K562 (cell line): ENCODE data around the gene FADS6. TPM values are rescaled to one million over a fixed set of nuclear protein-coding genes. Genes with fewer than 3 reads are reported as not detected.

Experiments used
- ATAC-seq: fragments of 200-7000 bp; cut with Tn5 transposase; 3 replicates; pipeline ENCODE4 v1.9.1; 2020; ENCODE audit warnings: moderate library complexity
- BruUV-seq: library from RNA; stranded (reverse); fragments of 400-500 nt; replicated peaks from 2 replicates; lab custom pipeline; 2021; lab: Mats Ljungman, UMichigan
- CTCF ChIA-PET: fragments of 300-600 bp; formaldehyde crosslinking; extraction: SDS; loops from one replicate; lab custom pipeline; 2021; ENCODE audit warnings: low intra/inter-chr PET ratio; lab: Yijun Ruan, JAX
- POLR2A ChIA-PET: fragments of 300-600, 350-650 bp; sonication (Branson Sonifier 250); formaldehyde crosslinking; extraction: SDS; loops from one replicate; lab custom pipeline; 2021; ENCODE audit warnings: antibody characterized with exemption, inconsistent platforms; lab: Yijun Ruan, JAX
- DNase-seq, 4 experiments: peaks; one replicate each; pipeline versions ENCODE4 v3.0.0 to v3.0.0-alpha.2; 2011 to 2018; ENCODE audit warnings: low spot score in 3 of 4, mixed read lengths in 3 of 4; ENCODE audit errors: extremely low read depth in 1 of 4
- FAIRE-seq: peaks from 2 replicates; lab custom pipeline; 2011; peaks lifted over from hg19 to GRCh38; lab: Jason Lieb, UNC
- H2AFZ ChIP-seq: 2 replicates; pipeline ENCODE4 v1.6.0; 2011; ENCODE audit warnings: low read depth, low read length, control low read depth, inconsistent platforms
- H3K27ac ChIP-seq: fragments of 200-600 bp; 3 replicates; pipeline ENCODE4 v1.8.0; 2011; ENCODE audit warnings: low read depth, mild to moderate bottlenecking, control low read depth, inconsistent platforms, low read length, moderate library complexity, mixed read lengths; ENCODE audit errors: extremely low read depth
- H3K27me3 ChIP-seq, 2 experiments: fragments of 300-600 bp in 1 of 2; 2 replicates in 1 of 2; 3 replicates in 1 of 2; pipeline versions ENCODE4 v1.6.0 to v1.8.0; 2011; ENCODE audit warnings: inconsistent platforms in 2 of 2, low read length in 2 of 2, mild to moderate bottlenecking in 1 of 2, mixed read lengths in 1 of 2, moderate library complexity in 1 of 2; ENCODE audit not compliant: control insufficient read depth in 2 of 2, insufficient read depth in 2 of 2
- H3K36me3 ChIP-seq: fragments of 300-600 bp; 3 replicates; pipeline ENCODE4 v1.8.0; 2011; ENCODE audit warnings: mild to moderate bottlenecking, low read length, inconsistent platforms; ENCODE audit not compliant: control insufficient read depth, insufficient read depth
- H3K4me1 ChIP-seq, 2 experiments: fragments of 200-600 bp in 1 of 2; replicated peaks in 1 of 2; 2 replicates in 1 of 2; 3 replicates in 1 of 2; pipeline versions ENCODE4 v1.5.1 to v1.8.0; 2011; ENCODE audit warnings: inconsistent platforms in 2 of 2, low read length in 2 of 2, mild to moderate bottlenecking in 1 of 2, mixed read lengths in 1 of 2, moderate library complexity in 1 of 2; ENCODE audit not compliant: control insufficient read depth in 2 of 2, insufficient read depth in 2 of 2
- H3K4me2 ChIP-seq: 2 replicates; pipeline ENCODE4 v1.6.1; 2011; ENCODE audit warnings: low read length, control low read depth, inconsistent platforms, mixed read lengths; ENCODE audit not compliant: insufficient read depth
- H3K4me3 ChIP-seq: fragments of 200-600 bp; sonication (generic), shearing (Covaris generic); 2 replicates; pipeline ENCODE4 v1.5.1; 2016; ENCODE audit warnings: control low read depth, inconsistent platforms
- H3K79me2 ChIP-seq: fragments of 200-600 bp; 3 replicates; pipeline ENCODE4 v1.8.0; 2011; ENCODE audit warnings: low read length, inconsistent platforms; ENCODE audit not compliant: control insufficient read depth, insufficient read depth
- H3K9ac ChIP-seq, 2 experiments: 2 replicates each; pipeline versions ENCODE4 v1.6.0 to v1.6.1; 2011; ENCODE audit warnings: low read depth in 2 of 2, low read length in 2 of 2, control low read depth in 1 of 2, inconsistent platforms in 1 of 2, mild to moderate bottlenecking in 1 of 2, mixed read lengths in 1 of 2; ENCODE audit not compliant: insufficient read depth in 1 of 2
- H3K9me1 ChIP-seq: one replicate; pipeline ENCODE4 v1.6.0; 2011; ENCODE audit warnings: inconsistent platforms, mild to moderate bottlenecking, low read length, moderate library complexity; ENCODE audit not compliant: control insufficient read depth, insufficient read depth
- H3K9me3 ChIP-seq: replicated peaks from 2 replicates; pipeline ENCODE4 v1.5.1; 2011; ENCODE audit warnings: low read depth, low read length, inconsistent platforms; ENCODE audit not compliant: control insufficient read depth, insufficient read depth
- H4K20me1 ChIP-seq: replicated peaks from 2 replicates; pipeline ENCODE4 v1.6.1; 2011; ENCODE audit warnings: low read length, inconsistent platforms, mixed read lengths; ENCODE audit not compliant: control insufficient read depth, insufficient read depth
- BRD4 ChIP-seq: fragments of 200-600 bp; sonication (generic); IDR thresholded peaks from 2 replicates; pipeline ENCODE4 v1.6.1; 2017; ENCODE audit warnings: inconsistent platforms
- CC2D1A ChIP-seq: fragments of 450-650 bp; IDR thresholded peaks from 2 replicates; pipeline ENCODE4 v1.6.1; 2017; ENCODE audit warnings: mild to moderate bottlenecking
- CREM ChIP-seq: IDR thresholded peaks from 2 replicates; pipeline ENCODE4 v1.6.1; 2014; ENCODE audit warnings: antibody characterized with exemption, low read depth
- GATAD2B ChIP-seq: fragments of 450-650 bp; IDR thresholded peaks from 2 replicates; pipeline ENCODE4 v1.6.1; 2017; ENCODE audit warnings: mild to moderate bottlenecking, borderline replicate concordance
- MAZ ChIP-seq, 2 experiments: fragments of 450-650 bp in 1 of 2; sonication (generic) in 1 of 2; formaldehyde crosslinking; IDR thresholded peaks in 1 of 2; conservative IDR thresholded peaks in 1 of 2; 2 replicates each; pipeline versions ENCODE4 v1.4.0 to v1.5.0; 2020; ENCODE audit warnings: mild to moderate bottlenecking in 1 of 2, missing genetic modification reagents in 1 of 2
- NBN ChIP-seq: fragments of 450-650 bp; IDR thresholded peaks from 2 replicates; pipeline ENCODE4 v1.6.1; 2016; ENCODE audit warnings: low read depth, mild to moderate bottlenecking
- PHF21A ChIP-seq: fragments of 450-650 bp; IDR thresholded peaks from 2 replicates; pipeline ENCODE4 v1.6.1; 2017; ENCODE audit warnings: low read depth, borderline replicate concordance
- POLR2G ChIP-seq: fragments of 200-400 bp; formaldehyde crosslinking; IDR thresholded peaks from 2 replicates; pipeline ENCODE4 v1.6.1; 2017; ENCODE audit warnings: low read depth, mild to moderate bottlenecking, antibody characterized with exemption, low read length, moderate library complexity
- PURB ChIP-seq: sonication (generic); formaldehyde crosslinking; IDR thresholded peaks from 2 replicates; pipeline ENCODE4 v1.9.0; 2021; ENCODE audit warnings: low read depth, mild to moderate bottlenecking, missing genetic modification reagents
- SP1 ChIP-seq: sonication (generic); formaldehyde crosslinking; IDR thresholded peaks from 2 replicates; pipeline ENCODE4 v1.8.1; 2022; ENCODE audit warnings: mild to moderate bottlenecking, missing genetic modification reagents
- SRSF3 ChIP-seq: fragments of 200-400 bp; formaldehyde crosslinking; IDR thresholded peaks from 2 replicates; pipeline ENCODE4 v1.6.1; 2016; ENCODE audit warnings: mild to moderate bottlenecking, low read length, moderate library complexity; ENCODE audit not compliant: insufficient read depth
- TAL1 ChIP-seq: fragments of 450-650 bp; IDR thresholded peaks from 2 replicates; pipeline ENCODE4 v1.6.1; 2016; ENCODE audit warnings: mild to moderate bottlenecking
- ZNF263 ChIP-seq: sonication (generic); formaldehyde crosslinking; IDR thresholded peaks from 2 replicates; pipeline ENCODE4 v1.8.0; 2022; ENCODE audit warnings: mild to moderate bottlenecking, missing genetic modification reagents, borderline replicate concordance
- ZNF57 ChIP-seq: fragments of 450-650 bp; formaldehyde crosslinking; IDR thresholded peaks from 2 replicates; pipeline ENCODE4 v1.4.0; 2020; ENCODE audit warnings: mild to moderate bottlenecking, moderate library complexity
- ZNF766 ChIP-seq: fragments of 200-800 bp; sonication (Bioruptor generic); conservative IDR thresholded peaks from 2 replicates; pipeline ENCODE4 v1.6.1; 2016; ENCODE audit warnings: missing genetic modification characterization, missing compliant biosample characterization
- WGBS: fragments of 100-300 bp; shearing (Covaris generic); methylation state at CpG from one replicate; pipeline ENCODE4 v1.1.6; 2016; ENCODE audit warnings: low coverage, mixed read lengths; ENCODE audit not compliant: insufficient coverage; ENCODE audit errors: missing lambda C conversion rate; 5-methylcytosine and 5-hydroxymethylcytosine counted together
- in situ Hi-C: fragments of 300-500 bp; cut with MboI; formaldehyde crosslinking; loops from 4 replicates; pipeline ENCODE4 v1.15.0; 2018; ENCODE audit warnings: inconsistent platforms, mixed read lengths
- intact Hi-C: fragments of 100-400 bp; cut with micrococcal nuclease; formaldehyde crosslinking; loops from 2 replicates; pipeline ENCODE4 v1.14.2; 2022
- polyA plus RNA-seq, 8 experiments: library from polyadenylated mRNA; depleted of rRNA in 4 of 8; stranded (reverse) in 5 of 8; unstranded in 3 of 8; fragments of >200 nt; fragmentation: Nextera tagmentation in 2 of 8; fragmentation: Illumina TruSeq in 1 of 8; extraction: Ambion mirVana in 2 of 8; extraction: Trizol in 1 of 8; gene quantifications; 2 replicates each; pipeline versions ENCODE4 v1.2.1 to v1.2.3, GENCODE V29; 2011 to 2014; ENCODE audit warnings: inconsistent platforms in 1 of 8, missing spikeins in 1 of 8
- total RNA-seq, 7 experiments: library from RNA; depleted of rRNA in 6 of 7; stranded (reverse); fragments of >200 nt in 6 of 7; fragmentation: Illumina TruSeq in 2 of 7; extraction: Trizol in 2 of 7; gene quantifications; 2 replicates each; pipeline versions ENCODE4 v1.2.1 to v1.2.3, GENCODE V29; 2011 to 2021; ENCODE audit warnings: low replicate concordance in 1 of 7
- TF ChIP-seq, protein P1 (sequence below): fragments of 250-450 bp; sonication (Bioruptor Pico); IDR thresholded peaks from 2 replicates; pipeline ENCODE4 v1.5.0; 2021
- TF ChIP-seq, protein P2 (sequence below): fragments of 250-450 bp; sonication (Bioruptor Pico); IDR thresholded peaks from 2 replicates; pipeline ENCODE4 v1.6.1; 2021; ENCODE audit warnings: mild to moderate bottlenecking
- TF ChIP-seq, protein P3 (sequence below): sonication (generic); formaldehyde crosslinking; IDR thresholded peaks from 2 replicates; pipeline ENCODE4 v1.8.0; 2022; ENCODE audit warnings: mild to moderate bottlenecking, missing genetic modification reagents

Gene FADS6
- total and polyA plus RNA-seq, 9 of the 15 experiments (the other 6 are each of a cell fraction or from before 2014, with no cell fraction given) = 0.18 to 0.22 TPM; not detected in 7

DNA sequence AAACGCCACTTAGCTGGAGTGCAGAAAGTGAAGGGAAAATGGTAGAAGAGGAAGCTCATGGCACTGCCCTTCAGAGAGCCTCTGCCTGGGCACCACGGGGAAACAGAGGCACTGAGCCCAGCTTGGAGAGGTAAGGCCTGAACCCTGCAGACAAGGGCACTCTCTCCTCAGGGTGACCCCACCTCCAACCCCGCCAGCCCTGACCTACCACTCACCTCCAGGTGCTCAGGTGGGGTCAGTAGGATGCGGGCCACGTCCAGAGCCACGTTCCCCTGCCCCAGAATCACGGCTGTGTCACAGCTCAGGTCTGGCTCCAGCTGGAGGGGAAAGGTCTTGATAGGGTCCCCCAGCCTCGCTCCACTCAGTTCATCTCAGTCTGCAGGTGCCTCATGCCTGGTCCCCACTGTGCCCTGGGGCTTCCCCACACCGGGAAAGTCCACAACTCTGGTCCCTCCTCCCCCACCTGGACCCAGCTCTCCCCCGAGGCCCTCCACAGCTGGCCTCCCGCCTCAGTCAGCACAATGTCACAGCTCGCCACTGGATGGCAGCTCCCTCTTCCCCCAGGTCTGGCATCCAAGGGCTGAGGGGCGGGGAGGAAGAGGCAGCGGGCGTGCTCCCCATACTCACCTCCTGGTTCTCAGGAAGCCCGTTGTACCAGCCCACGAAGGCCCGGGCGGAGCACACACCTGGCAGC is 27.8 kb downstream of the FADS6 start:
- peaks cover 54% of the 10 kb centered on the region; the same call in 2 of the 3 replicates for H3K36me3 ChIP-seq
- in situ Hi-C loops (no loop called here), intact Hi-C loops (loop anchor here (1.0 to 5.0 kb wide), 3 partner anchors 74 to 118 kb away; partner anchors contain the start of gene NHERF1)
- H3K27ac ChIP-seq = no peak overlapping the region
- no TSS peak for BruUV-seq
- ATAC-seq (no peak), FAIRE-seq (no peak), DNase-seq (no peak)
- no peak overlapping the region for H3K4me2 ChIP-seq
- ChIA-PET POLR2A (interaction anchor here (0.6 to 1.6 kb wide), 6 partner anchors 10 to 194 kb away, joined by 3 to 8 read pairs (median 4); no protein-coding TSS in a partner anchor), CTCF (interaction anchor here (0.5 to 2.1 kb wide), 5 partner anchors 50 to 148 kb away, joined by 3 to 19 read pairs (median 5); no protein-coding TSS in a partner anchor)
- WGBS = 88% methylated on average over 10 of the region's 19 CpGs
- peaks cover 40 to 78% of the 10 kb centered on the region in 2 experiments for H3K4me1 ChIP-seq
- H3K9ac ChIP-seq = peak overlapping the region in 1 of 2 experiments; percentile 48; a peak in 1 of 4 replicates
- peaks cover 10% of the 10 kb centered on the region; the same call in 1 of the 3 replicates for H3K79me2 ChIP-seq
- H3K27me3 ChIP-seq = no peaks in the 10 kb centered on the region
- H3K9me1 ChIP-seq = no peaks in the 10 kb centered on the region
- H3K4me3 ChIP-seq = no peak overlapping the region
- no peaks in the 10 kb centered on the region for H3K9me3 ChIP-seq
- no peaks in the 10 kb centered on the region for H4K20me1 ChIP-seq
- H2AFZ ChIP-seq = no peak overlapping the region
- TF ChIP-seq ZNF57 (CRISPR knock-in tag) (no peak), SRSF3 (no peak), PURB (no peak), CC2D1A (no peak), BRD4 (no peak), MAZ (CRISPR knock-in tag; conservative IDR thresholded peaks at IDR 0.05 in 1 of 2, IDR thresholded peaks at IDR 0.05 in 1 of 2) (0 out of 4 replicates have a peak, but pooled peaks of 1 of the 2 experiments have one; percentile 22), ZNF263 (CRISPR knock-in tag) (0 out of 2 replicates have a peak, but pooled peaks have one; percentile 41), TAL1 (no peak), SP1 (CRISPR knock-in tag) (no peak), NBN (no peak), PHF21A (no peak), ZNF766 (CRISPR knock-in tag) (no peak), POLR2G (peak; percentile 20; the same call in 1 of the 2 replicates), GATAD2B (no peak), CREM (no peak)
- TF ChIP-seq, protein P1, sequence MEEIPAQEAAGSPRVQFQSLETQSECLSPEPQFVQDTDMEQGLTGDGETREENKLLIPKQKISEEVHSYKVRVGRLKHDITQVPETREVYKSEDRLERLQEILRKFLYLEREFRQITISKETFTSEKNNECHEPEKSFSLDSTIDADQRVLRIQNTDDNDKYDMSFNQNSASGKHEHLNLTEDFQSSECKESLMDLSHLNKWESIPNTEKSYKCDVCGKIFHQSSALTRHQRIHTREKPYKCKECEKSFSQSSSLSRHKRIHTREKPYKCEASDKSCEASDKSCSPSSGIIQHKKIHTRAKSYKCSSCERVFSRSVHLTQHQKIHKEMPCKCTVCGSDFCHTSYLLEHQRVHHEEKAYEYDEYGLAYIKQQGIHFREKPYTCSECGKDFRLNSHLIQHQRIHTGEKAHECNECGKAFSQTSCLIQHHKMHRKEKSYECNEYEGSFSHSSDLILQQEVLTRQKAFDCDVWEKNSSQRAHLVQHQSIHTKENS (CRISPR knock-in tag) = no peak
- TF ChIP-seq, protein P2, sequence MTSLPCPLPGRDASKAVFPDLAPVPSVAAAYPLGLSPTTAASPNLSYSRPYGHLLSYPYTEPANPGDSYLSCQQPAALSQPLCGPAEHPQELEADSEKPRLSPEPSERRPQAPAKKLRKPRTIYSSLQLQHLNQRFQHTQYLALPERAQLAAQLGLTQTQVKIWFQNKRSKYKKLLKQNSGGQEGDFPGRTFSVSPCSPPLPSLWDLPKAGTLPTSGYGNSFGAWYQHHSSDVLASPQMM (CRISPR knock-in tag) = no peak
- TF ChIP-seq, protein P3, sequence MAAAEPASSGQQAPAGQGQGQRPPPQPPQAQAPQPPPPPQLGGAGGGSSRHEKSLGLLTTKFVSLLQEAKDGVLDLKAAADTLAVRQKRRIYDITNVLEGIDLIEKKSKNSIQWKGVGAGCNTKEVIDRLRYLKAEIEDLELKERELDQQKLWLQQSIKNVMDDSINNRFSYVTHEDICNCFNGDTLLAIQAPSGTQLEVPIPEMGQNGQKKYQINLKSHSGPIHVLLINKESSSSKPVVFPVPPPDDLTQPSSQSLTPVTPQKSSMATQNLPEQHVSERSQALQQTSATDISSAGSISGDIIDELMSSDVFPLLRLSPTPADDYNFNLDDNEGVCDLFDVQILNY (CRISPR knock-in tag) = no peak
